ENCODE data around the gene TRIM58.

GRCh38 chr1:247845693-247846017 lies 11.3 kb upstream of the TRIM58 start:
- TF ChIP-seq POLR2AphosphoS5 (IDR thresholded peaks at IDR 0.05): no peak
- TF ChIP-seq CTCF (IDR thresholded peaks at IDR 0.05): no peak
- TF ChIP-seq EP300 (IDR thresholded peaks at IDR 0.05; ENCODE audit: low read depth): no peak
